Measurements from ENCODE around the gene TBCC. TPM values are rescaled to one million over a fixed set of nuclear protein-coding genes. Genes with fewer than 3 reads are reported as not detected.
"Not testable (repeated sequence)": the region's sequence is repeated elsewhere in the genome, so short reads cannot be mapped to it uniquely, and the experiment has no call there.

TBCC gene
- total RNA-seq, 1 experiment from 2014 or later, result 23.0 TPM

DNA sequence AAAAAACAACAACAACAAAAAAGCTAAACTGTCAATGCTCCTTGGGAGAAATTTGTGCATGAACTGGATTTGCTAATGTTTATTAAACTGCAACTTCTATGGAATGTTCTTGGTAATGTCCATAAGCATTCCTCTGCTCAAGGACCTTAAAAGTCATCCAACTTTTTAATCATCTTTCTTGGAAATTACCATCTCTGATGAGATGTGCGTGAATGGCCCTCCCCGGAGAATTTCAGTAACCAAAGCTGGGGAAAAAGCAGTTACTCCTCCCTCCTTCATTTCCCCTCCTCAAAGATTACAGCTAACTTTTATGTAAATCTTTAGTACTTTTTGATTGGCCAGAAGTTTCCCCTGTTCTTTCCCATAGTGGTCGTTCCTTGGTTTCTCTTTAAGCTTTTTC lies 5.2 kb downstream of the TBCC start:
- DNase-seq (ENCODE audit: extremely low read depth, low read depth), result no peak

DNA sequence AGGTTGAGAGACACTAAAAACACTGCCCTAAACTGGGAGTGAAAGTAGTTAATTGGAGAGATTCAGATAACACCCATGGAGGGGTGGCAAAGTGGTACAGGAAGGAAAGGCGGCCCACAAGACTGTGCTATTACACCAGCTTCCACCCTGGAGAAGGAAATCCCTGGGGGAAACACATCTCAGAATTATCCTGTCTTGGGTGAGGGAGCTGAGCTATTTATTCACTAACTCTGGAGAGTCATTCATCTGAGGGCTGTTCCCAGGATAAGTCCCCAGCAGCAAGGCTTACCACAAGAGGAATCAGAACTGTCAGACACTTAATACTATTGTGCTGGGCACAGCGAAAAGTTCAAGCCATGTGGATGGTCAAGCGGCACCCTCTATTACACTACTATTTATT lies 9.9 kb downstream of the TBCC start:
- DNase-seq (ENCODE audit: extremely low read depth, low read depth), result no peak

GRCh38 chr6:42733867-42734481 lies 11.9 kb downstream of the TBCC start:
- not testable (repeated sequence) for DNase-seq (ENCODE audit: extremely low read depth, low read depth)

- DNase-seq (ENCODE audit: extremely low read depth, low read depth), result no peak
These were observed 16.2 kb downstream of the TBCC start for GRCh38 chr6:42729731-42730130.

DNA sequence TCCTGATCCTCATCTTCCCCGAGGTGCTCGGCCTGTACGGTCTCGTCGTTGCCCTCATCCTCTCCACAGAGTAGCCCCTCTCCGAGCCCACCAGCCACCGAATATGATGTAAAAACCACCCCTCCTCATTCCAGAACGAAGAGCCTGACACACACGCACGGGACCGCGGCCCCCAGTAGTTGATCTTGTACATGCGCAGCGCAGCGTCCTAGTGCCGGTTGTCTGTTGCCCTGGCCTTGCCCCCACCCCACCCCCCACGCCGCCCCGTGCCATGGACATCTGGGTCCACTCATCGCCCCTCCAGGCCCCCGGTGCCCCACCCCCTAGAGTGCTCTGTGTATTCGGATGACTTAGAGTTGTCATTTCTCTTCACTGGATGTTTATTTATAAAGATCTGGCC lies 18.3 kb downstream of the TBCC start:
- DNase-seq (ENCODE audit: extremely low read depth, low read depth), result no peak

- DNase-seq (ENCODE audit: extremely low read depth, low read depth), result no peak
These were observed 18.8 kb downstream of the TBCC start for GRCh38 chr6:42727087-42727611.

- peak; percentile 70 for DNase-seq (ENCODE audit: extremely low read depth, low read depth)
These were observed 19.3 kb downstream of the TBCC start for GRCh38 chr6:42726485-42727086.

GRCh38 chr6:42726026-42726425 lies 19.9 kb downstream of the TBCC start:
- no peak for DNase-seq (ENCODE audit: extremely low read depth, low read depth)

GRCh38 chr6:42724825-42725224 lies 21.1 kb downstream of the TBCC start:
- DNase-seq (ENCODE audit: extremely low read depth, low read depth), result no peak

- no peak for DNase-seq (ENCODE audit: extremely low read depth, low read depth)
These were observed 23.4 kb downstream of the TBCC start, which contains the start of gene PRPH2 for GRCh38 chr6:42722497-42722896. Gene PRPH2, minus strand, starts transcription at chr6:42722597. Its CDS starts 263 bp downstream, at chr6:42722334.

GRCh38 chr6:42720739-42721138 lies 25.2 kb downstream of the TBCC start:
- no peak for DNase-seq (ENCODE audit: extremely low read depth, low read depth)

DNA sequence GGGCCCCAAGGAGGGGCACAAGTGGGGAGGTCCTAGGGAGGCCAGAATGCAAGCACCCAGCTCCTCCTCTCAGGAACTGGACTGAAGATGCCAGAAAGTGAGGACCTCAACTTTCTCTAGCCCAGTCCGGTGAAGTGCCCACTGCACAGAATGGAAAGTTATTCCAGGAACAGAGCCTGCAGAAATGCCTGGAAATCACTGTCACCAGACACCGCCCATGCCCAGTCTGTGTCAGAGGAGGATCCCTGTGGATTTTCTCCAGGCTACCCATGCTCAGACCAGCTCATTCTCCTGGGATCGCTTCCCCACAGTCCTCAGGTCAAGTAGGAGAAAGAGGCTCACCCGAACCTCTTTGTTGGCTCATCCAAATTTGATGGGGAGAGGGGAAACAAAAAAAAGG lies 30.0 kb downstream of the TBCC start:
- no peak for DNase-seq (ENCODE audit: extremely low read depth, low read depth)

DNA sequence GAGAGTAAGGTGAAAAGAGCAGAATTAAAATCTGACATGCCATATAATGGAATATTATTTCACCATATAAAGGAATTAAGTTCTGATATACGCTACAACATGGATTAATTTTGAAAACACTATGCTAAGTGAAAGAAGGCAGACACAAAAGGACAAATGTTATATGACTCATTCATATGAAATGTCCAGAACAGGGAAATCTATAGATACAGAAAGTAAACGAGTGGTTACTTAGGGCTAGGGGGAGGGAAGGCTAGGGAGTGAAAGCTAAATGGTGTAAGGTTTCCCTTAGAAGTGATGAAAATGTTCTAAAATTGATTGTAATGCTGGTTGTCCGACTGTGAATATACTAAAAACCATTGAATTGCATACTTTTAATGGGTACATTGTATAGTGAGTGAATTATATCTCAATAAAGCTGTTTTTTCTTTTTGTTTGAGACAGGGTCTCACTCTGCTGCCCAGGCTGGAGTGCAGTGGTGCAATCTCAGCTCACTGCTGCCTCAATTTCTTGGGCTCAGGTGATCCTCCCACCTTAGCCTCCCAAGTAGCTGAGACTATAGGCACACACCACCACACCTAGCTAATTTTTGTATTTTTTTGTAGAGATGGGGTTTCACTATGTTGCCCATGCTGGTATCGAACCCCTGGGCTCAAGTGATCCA lies 31.7 kb downstream of the TBCC start:
- no peak for DNase-seq (ENCODE audit: extremely low read depth, low read depth)

DNA sequence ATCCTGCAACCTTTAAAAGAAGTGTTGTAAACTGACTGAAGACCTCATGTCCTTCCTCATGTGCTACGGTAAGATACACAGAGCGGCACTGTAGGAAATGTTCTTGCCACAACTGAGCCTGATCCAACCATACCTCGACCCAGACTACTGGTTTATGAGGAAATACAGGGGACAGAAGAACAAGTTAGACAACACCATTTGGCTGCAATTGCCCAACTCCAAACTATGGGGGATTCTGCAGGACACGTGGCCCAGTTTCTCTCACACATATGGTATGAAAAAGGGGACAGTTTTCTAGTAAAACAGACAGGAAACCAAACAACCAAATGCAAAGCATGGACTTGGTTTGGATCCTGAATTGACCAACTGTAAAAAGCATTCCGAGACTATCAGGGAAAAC lies 34.0 kb downstream of the TBCC start:
- DNase-seq (ENCODE audit: extremely low read depth, low read depth), result no peak

- DNase-seq (ENCODE audit: extremely low read depth, low read depth), result no peak
These were observed 35.6 kb downstream of the TBCC start for GRCh38 chr6:42710316-42710715.

DNA sequence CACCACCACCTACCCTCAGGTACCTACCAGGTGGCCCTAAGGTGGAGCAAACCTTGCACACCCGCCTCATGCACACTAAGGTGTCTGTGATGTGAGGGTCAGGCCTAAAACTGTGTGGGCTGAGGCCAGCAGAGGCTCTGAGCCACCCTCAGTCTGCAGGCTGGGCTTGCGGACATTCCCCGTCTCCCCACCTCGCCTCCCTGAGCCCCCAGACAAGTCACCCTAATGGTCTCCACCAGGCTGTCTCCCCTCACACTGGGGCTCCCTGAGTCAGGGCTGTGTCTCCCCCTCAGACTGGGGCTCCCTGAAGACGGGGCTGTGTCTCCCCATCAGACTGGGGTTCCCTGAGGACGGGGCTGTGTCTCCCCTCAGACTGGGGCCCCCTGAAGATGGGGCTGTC lies 36.0 kb downstream of the TBCC start:
- no peak for DNase-seq (ENCODE audit: extremely low read depth, low read depth)

GRCh38 chr6:42708096-42708495 lies 37.8 kb downstream of the TBCC start:
- no peak for DNase-seq (ENCODE audit: extremely low read depth, low read depth)

GRCh38 chr6:42707595-42707994 lies 38.3 kb downstream of the TBCC start:
- no peak for DNase-seq (ENCODE audit: extremely low read depth, low read depth)

DNA sequence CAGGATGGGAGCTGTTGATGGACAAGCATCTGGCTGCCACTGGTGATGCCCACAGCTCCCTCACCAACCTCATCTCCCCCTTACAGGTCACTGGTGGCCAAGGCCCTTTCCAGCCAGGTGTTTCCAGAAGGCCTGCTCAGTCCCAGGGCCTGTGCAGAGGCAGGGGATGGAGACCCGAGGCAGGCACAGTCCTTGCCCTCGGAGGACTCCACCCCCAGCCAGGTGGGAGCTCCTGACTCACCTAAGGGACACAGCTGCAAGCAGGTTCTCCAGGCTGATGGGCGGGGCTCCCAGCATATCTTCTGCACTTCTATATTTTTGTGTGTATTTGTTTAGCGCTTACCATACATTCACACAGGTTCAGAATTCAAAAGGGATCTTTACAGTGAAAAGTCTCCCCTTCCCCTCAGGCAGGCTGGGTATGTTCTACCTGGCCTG lies 40.9 kb downstream of the TBCC start:
- DNase-seq (ENCODE audit: extremely low read depth, low read depth), result no peak

- no peak for DNase-seq (ENCODE audit: extremely low read depth, low read depth)
These were observed 41.5 kb downstream of the TBCC start for GRCh38 chr6:42704251-42704936.

DNA sequence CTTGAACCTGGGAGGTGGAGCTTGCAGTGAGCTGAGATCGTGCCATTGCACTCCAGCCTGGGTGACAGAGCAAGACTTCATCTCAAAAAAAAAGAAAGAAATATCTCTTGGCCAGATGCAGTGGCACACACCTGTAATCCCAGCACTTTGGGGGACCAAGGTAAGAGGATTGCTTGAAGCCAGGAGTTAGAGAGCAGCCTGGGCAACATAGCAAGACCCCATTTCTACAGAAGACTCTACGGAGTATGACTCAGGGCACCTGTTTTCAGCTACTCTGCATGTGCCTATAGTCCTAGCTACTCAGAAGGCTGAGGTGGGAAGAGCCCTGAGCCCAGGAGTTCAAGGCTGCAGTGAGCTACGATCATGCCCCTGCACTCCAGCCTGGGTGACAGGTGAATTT lies 43.1 kb downstream of the TBCC start:
- DNase-seq (ENCODE audit: extremely low read depth, low read depth), result not testable (repeated sequence)

All from NCI-H460 (cell line).